ENCODE results near the gene GBF1.

Gene GBF1

GRCh38 chr10:102399217-102400021 is 154.1 kb downstream of the GBF1 start:
- peak; percentile 93 for DNase-seq (ENCODE audit: low spot score)
- peak; percentile 99 for TF ChIP-seq CTCF (IDR thresholded peaks at IDR 0.05; ENCODE audit: extremely low read depth, missing control alignments)

DNA sequence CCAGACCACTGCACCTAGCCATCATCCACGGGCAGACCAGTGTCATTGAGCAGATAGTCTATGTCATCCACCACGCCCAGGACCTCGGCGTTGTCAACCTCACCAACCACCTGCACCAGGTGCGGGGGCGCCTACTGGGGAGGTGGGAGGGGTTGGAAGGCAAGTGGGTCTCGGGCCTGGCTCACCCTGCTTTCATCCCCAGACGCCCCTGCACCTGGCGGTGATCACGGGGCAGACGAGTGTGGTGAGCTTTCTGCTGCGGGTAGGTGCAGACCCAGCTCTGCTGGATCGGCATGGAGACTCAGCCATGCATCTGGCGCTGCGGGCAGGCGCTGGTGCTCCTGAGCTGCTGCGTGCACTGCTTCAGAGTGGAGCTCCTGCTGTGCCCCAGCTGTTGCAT is 154.7 kb downstream of the GBF1 start:
- DNase-seq (ENCODE audit: low spot score): no peak
- TF ChIP-seq CTCF (IDR thresholded peaks at IDR 0.05; ENCODE audit: extremely low read depth, missing control alignments): no peak

- DNase-seq (ENCODE audit: low spot score): no peak
- no peak for TF ChIP-seq CTCF (IDR thresholded peaks at IDR 0.05; ENCODE audit: extremely low read depth, missing control alignments)
Observed at GRCh38 chr10:102400598-102401341, 155.4 kb downstream of the GBF1 start.

GRCh38 chr10:102401342-102401654 is 156.0 kb downstream of the GBF1 start:
- DNase-seq (ENCODE audit: low spot score): no peak
- TF ChIP-seq CTCF (IDR thresholded peaks at IDR 0.05; ENCODE audit: extremely low read depth, missing control alignments): no peak

- TF ChIP-seq CTCF (IDR thresholded peaks at IDR 0.05; ENCODE audit: extremely low read depth, missing control alignments): no peak
- no peak for DNase-seq (ENCODE audit: low spot score)
Observed at GRCh38 chr10:102401735-102402511, 156.6 kb downstream of the GBF1 start.

DNA sequence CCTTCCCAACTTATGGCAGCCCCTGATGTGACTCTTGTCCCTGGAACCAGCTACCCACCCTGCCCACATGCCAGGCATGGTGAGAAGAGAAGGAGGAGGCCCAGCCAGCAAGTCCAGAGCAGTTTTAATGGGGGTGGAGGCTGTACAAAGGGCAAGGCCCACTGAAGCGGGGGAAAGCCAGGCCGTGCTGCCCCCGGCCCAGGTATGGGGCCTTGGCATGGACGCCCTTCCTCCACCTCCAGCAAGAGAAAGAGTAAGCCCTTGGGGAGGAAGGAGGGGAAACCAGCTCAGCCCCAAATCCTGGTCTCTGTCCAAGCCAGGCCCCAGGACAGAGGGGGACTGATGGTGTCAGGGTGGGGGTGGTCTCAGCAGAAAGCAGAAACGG is 157.2 kb downstream of the GBF1 start:
- TF ChIP-seq CTCF (IDR thresholded peaks at IDR 0.05; ENCODE audit: extremely low read depth, missing control alignments): no peak
- DNase-seq (ENCODE audit: low spot score): no peak

DNA sequence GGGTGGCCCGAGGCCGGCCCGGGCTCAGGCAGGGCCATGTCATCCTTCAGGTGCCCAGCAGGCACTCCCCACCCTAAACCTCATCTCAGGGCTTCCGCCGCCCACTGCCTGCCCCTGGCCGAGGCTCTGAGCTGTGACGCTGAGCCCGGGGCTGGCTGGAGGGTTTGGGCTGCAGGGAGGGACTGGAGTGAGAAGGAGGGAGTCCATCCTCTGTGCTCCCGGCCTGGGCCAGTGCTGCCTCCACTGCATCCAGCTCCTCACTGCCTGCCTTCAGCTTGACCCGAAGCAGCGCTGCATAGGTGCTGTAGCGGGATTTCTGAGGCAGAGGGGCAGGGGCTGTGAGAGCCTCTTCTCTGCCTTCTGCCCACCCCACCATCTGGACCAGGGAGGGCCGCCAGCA is 157.8 kb downstream of the GBF1 start:
- DNase-seq (ENCODE audit: low spot score): no peak
- TF ChIP-seq CTCF (IDR thresholded peaks at IDR 0.05; ENCODE audit: extremely low read depth, missing control alignments): no peak
